Muscle of leg (tissue), 11 donors: ENCODE data around the gene CHRNE. TPM values are rescaled to one million over a fixed set of nuclear protein-coding genes. Genes with fewer than 3 reads are reported as not detected.

Experiments
- DNase-seq: peaks from one replicate; pipeline ENCODE4 v3.0.0; 2013
- H3K27ac ChIP-seq: one replicate; pipeline ENCODE4 v1.5.1; 2013; ENCODE audit warnings: mild to moderate bottlenecking, low read length, control low read depth
- H3K27me3 ChIP-seq: one replicate; pipeline ENCODE4 v1.6.1; 2013; ENCODE audit warnings: low read length; ENCODE audit not compliant: control insufficient read depth, insufficient read depth
- H3K36me3 ChIP-seq: one replicate; pipeline ENCODE4 v1.6.1; 2013; ENCODE audit warnings: low read length; ENCODE audit not compliant: control insufficient read depth, insufficient read depth
- H3K4me1 ChIP-seq: one replicate; pipeline ENCODE4 v1.6.1; 2013; ENCODE audit warnings: low read length; ENCODE audit not compliant: control insufficient read depth, insufficient read depth
- H3K4me3 ChIP-seq: one replicate; pipeline ENCODE4 v1.5.1; 2013; ENCODE audit warnings: low read length, control low read depth
- H3K9me3 ChIP-seq: replicated peaks from 2 replicates; pipeline ENCODE4 v1.6.1; 2013; ENCODE audit warnings: low read depth, low read length; ENCODE audit not compliant: control insufficient read depth
- WGBS: methylation state at CpG from one replicate; pipeline ENCODE4 v1.1.5; 2013; ENCODE audit warnings: missing lambda C conversion rate; ENCODE audit not compliant: insufficient coverage; 5-methylcytosine and 5-hydroxymethylcytosine counted together
- polyA plus RNA-seq, 8 donors: library from polyadenylated mRNA; unstranded; fragments of 120-200 nt; gene quantifications; one replicate each; pipeline versions ENCODE4 v1.2.1 to v1.2.3, GENCODE V29; 2013; ENCODE audit warnings: inconsistent platforms in 1 of 8, low replicate concordance in 1 of 8; ENCODE audit not compliant: insufficient read length in 8 of 8, insufficient read depth in 1 of 8
- total RNA-seq: library from RNA; stranded (reverse); fragments of 120-200 nt; gene quantifications from one replicate; pipeline ENCODE4 v1.2.4, GENCODE V29; 2013

Gene CHRNE
- total and polyA plus RNA-seq, 9 donors: 0.53 to 2.5 (median 1.4) TPM

DNA sequence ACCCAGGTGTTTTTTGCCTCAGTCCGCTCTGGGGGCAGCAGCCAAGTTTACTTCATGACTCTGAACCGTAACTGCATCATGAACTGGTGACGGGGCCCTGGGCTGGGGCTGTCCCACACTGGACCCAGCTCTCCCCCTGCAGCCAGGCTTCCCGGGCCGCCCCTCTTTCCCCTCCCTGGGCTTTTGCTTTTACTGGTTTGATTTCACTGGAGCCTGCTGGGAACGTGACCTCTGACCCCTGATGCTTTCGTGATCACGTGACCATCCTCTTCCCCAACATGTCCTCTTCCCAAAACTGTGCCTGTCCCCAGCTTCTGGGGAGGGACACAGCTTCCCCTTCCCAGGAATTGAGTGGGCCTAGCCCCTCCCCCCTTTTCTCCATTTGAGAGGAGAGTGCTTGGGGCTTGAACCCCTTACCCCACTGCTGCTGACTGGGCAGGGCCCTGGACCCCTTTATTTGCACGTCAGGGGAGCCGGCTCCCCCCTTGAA is 5.7 kb downstream of the CHRNE start:
- peaks cover 36% of the 10 kb centered on the region for H3K4me1 ChIP-seq
- no peaks in the 10 kb centered on the region for H3K9me3 ChIP-seq
- H3K27ac ChIP-seq: no peak overlapping the region
- peaks cover 38% of the 10 kb centered on the region for H3K27me3 ChIP-seq
- no peak overlapping the region for H3K4me3 ChIP-seq
- WGBS: 66% methylated on average over 7 of the region's 10 CpGs
- peak; percentile 22 for DNase-seq
- H3K36me3 ChIP-seq: peaks cover 52% of the 10 kb centered on the region

DNA sequence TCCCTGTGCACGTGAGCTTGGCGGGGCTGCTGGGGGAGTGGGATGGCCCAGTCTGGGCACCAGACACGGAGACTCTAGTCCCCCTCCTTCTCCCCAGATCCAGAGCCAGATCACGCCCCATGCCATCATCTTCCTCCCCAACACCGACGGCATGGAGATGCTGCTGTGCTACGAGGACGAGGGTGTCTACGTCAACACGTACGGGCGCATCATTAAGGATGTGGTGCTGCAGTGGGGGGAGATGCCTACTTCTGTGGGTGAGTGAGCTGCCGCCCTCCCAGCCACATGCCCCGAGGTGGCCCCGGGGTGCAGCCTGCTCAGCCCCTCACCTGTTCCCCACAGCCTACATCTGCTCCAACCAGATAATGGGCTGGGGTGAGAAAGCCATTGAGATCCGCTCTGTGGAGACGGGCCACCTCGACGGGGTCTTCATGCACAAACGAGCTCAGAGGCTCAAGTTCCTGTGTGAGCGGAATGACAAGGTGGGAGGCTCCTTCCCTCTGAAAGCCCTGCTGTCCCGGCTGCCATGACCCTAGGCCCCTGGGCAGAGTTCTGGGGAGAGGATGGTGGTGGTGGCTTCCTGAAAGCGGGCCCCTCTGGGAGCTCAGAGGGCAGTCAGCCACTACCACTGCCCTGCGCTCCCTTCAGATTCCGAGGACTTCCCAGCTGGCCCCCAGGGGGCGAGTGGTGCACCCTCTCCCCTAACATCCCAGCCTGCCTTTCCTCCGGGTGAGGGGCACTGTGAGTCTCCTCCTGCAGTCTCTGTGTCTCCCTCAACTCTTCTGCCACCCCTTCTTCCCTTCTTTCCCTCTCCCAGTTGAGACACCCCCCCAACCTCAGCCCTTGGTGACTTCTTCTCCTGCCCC is 6.3 kb downstream of the CHRNE start:
- H3K4me1 ChIP-seq: peaks cover 31% of the 10 kb centered on the region
- H3K27me3 ChIP-seq: peaks cover 34% of the 10 kb centered on the region
- no peaks in the 10 kb centered on the region for H3K9me3 ChIP-seq
- H3K4me3 ChIP-seq: no peak overlapping the region
- WGBS: 86% methylated on average over 14 of the region's 27 CpGs
- no peak for DNase-seq
- no peak overlapping the region for H3K27ac ChIP-seq
- peaks cover 54% of the 10 kb centered on the region for H3K36me3 ChIP-seq

DNA sequence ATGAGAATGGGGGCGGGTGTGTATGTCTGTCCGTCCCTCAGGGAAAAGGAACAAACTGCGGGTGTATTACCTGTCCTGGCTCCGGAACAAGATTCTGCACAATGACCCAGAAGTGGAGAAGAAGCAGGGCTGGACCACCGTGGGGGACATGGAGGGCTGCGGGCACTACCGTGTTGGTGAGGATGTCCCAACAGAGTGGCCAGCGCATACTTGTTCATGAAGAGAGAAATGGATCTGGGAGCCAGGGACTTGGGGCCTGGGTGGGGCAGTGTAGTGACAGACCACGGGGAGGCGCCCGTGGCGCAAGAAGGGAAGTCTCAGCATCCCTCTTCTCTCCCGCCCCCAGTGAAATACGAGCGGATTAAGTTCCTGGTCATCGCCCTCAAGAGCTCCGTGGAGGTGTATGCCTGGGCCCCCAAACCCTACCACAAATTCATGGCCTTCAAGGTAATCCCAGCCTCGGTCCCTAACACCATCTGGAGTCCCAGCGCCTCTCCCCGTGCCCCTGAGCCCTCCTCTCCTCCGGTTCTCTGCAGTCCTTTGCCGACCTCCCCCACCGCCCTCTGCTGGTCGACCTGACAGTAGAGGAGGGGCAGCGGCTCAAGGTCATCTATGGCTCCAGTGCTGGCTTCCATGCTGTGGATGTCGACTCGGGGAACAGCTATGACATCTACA is 7.1 kb downstream of the CHRNE start:
- peaks cover 27% of the 10 kb centered on the region for H3K27me3 ChIP-seq
- H3K36me3 ChIP-seq: peaks cover 62% of the 10 kb centered on the region
- no peak overlapping the region for H3K4me3 ChIP-seq
- DNase-seq: peak; percentile 20
- WGBS: 59% methylated on average over 22 of the region's 27 CpGs
- H3K9me3 ChIP-seq: no peaks in the 10 kb centered on the region
- H3K27ac ChIP-seq: no peak overlapping the region
- H3K4me1 ChIP-seq: peaks cover 23% of the 10 kb centered on the region

DNA sequence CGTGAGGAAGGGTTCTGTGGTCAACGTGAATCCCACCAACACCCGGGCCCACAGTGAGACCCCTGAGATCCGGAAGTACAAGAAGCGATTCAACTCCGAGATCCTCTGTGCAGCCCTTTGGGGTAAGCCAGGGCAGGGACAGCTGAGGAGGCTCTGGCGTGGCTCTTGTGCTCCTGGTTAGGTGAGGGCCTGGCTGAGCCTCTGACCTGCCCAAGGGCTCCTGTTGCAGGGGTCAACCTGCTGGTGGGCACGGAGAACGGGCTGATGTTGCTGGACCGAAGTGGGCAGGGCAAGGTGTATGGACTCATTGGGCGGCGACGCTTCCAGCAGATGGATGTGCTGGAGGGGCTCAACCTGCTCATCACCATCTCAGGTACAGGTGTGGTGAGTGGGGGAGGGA is 7.8 kb downstream of the CHRNE start:
- no peak overlapping the region for H3K4me3 ChIP-seq
- H3K9me3 ChIP-seq: no peaks in the 10 kb centered on the region
- no peak for DNase-seq
- H3K27me3 ChIP-seq: peaks cover 20% of the 10 kb centered on the region
- H3K27ac ChIP-seq: no peak overlapping the region
- peaks cover 69% of the 10 kb centered on the region for H3K36me3 ChIP-seq
- WGBS: 92% methylated on average over 9 of the region's 13 CpGs
- peaks cover 17% of the 10 kb centered on the region for H3K4me1 ChIP-seq

- Histone ChIP-seq H3K36me3 (peaks cover 74% of the 10 kb centered on the region), H3K27ac (no peak overlapping the region), H3K4me3 (no peak overlapping the region), H3K9me3 (no peaks in the 10 kb centered on the region), H3K4me1 (peaks cover 6% of the 10 kb centered on the region), H3K27me3 (peaks cover 8% of the 10 kb centered on the region)
- WGBS: 88% methylated on average over 28 of the region's 31 CpGs
- DNase-seq: no peak
Measured at GRCh38 chr17:4893721-4894560, 9.0 kb downstream of the CHRNE start.

DNA sequence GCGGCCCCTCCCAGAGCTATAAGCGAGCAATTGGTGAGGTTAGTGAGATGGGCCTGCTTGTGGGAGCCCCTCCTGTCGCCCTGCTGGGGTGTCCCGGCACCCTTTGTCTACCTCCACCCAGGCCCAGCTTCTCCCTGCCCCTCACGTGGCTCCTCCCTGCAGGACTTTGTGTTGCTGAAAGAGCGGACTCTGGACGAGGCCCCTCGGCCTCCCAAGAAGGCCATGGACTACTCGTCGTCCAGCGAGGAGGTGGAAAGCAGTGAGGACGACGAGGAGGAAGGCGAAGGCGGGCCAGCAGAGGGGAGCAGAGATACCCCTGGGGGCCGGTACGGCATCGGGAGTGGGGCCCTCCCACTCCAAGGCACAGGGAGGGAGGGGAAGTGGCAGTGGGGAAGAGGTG is 9.6 kb downstream of the CHRNE start:
- H3K36me3 ChIP-seq: peaks cover 77% of the 10 kb centered on the region
- H3K4me3 ChIP-seq: no peak overlapping the region
- no peaks in the 10 kb centered on the region for H3K9me3 ChIP-seq
- no peak overlapping the region for H3K27ac ChIP-seq
- DNase-seq: no peak
- H3K4me1 ChIP-seq: no peaks in the 10 kb centered on the region
- 64% methylated on average over 15 of the region's 18 CpGs for WGBS
- peaks cover 2% of the 10 kb centered on the region for H3K27me3 ChIP-seq

DNA sequence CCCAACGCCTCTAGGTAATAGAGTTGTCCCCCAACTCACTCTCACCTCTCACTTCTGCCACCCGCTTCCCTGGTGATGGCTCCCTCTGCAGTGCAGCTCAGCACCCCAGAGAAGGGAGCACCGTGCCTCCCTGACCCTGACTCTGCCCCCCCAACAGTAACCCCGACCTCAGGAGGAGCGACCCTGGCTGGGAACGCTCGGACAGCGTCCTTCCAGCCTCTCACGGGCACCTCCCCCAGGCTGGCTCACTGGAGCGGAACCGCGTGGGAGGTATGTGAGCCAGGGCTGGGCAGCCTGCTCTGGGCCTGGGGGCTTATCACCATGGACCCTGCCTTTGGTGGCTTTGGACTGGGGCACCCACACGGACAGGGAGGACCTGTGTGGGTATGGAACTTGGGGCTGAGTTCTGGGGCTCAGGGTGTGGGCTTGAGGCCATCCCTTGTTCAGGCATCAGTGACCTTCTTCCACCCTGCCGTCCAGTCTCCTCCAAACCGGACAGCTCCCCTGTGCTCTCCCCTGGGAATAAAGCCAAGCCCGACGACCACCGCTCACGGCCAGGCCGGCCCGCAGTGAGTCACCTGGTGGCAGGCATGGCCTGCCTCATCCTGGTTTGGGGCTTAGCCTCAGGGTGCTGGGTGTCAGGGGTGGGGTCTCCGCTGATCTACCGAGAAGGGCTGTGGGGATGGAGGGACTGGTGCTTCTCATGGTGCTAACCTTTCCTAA is 10.2 kb downstream of the CHRNE start:
- DNase-seq: no peak
- Histone ChIP-seq H3K36me3 (peaks cover 80% of the 10 kb centered on the region), H3K27ac (no peak overlapping the region), H3K9me3 (no peaks in the 10 kb centered on the region), H3K4me3 (no peak overlapping the region), H3K27me3 (no peaks in the 10 kb centered on the region), H3K4me1 (no peaks in the 10 kb centered on the region)
- 85% methylated on average over 11 of the region's 23 CpGs for WGBS

DNA sequence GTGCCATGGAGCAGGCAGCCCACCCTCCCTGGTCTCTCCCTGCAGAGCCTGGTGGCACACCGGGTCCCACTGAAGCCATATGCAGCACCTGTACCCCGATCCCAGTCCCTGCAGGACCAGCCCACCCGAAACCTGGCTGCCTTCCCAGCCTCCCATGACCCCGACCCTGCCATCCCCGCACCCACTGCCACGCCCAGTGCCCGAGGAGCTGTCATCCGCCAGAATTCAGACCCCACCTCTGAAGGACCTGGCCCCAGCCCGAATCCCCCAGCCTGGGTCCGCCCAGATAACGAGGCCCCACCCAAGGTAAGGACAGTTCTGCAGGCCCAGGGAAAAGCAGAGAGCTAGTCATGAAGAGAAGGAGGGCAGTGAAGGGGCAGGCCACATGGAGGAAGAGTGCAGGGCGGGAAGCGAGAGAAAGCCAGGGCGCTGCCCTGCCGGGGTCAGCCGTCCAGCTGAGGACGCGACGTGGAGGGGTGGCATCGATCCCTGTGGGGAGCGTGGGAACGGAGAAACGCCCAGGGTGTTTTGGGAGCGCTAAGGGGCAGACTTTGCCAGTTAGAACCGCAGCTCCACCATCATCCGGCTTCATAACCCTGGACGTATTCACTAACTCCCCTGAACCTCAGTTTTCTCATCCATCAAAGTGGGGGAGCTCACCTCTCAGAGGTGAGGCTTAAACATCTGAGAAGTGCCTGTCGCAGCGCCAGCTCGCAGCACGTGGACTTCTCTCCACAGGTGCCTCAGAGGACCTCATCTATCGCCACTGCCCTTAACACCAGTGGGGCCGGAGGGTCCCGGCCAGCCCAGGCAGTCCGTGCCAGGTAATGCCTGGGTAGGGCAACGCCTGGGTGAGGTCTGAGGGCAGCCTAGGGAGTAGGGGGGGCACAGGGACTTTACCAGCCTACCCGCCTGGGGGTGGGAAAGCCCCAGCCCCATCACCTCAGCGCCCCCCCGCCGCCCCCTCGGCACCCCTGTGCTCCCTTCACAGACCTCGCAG is 11.2 kb downstream of the CHRNE start:
- Histone ChIP-seq H3K36me3 (peaks cover 82% of the 10 kb centered on the region), H3K9me3 (no peaks in the 10 kb centered on the region), H3K4me3 (no peak overlapping the region), H3K27me3 (no peaks in the 10 kb centered on the region), H3K27ac (no peak overlapping the region), H3K4me1 (no peaks in the 10 kb centered on the region)
- no peak for DNase-seq
- 87% methylated on average over 23 of the region's 42 CpGs for WGBS

- H3K9me3 ChIP-seq: no peaks in the 10 kb centered on the region
- 83% methylated on average over 15 of the region's 18 CpGs for WGBS
- DNase-seq: no peak
- no peaks in the 10 kb centered on the region for H3K27me3 ChIP-seq
- no peak overlapping the region for H3K27ac ChIP-seq
- peaks cover 68% of the 10 kb centered on the region for H3K36me3 ChIP-seq
- no peaks in the 10 kb centered on the region for H3K4me1 ChIP-seq
- no peak overlapping the region for H3K4me3 ChIP-seq
Measured at GRCh38 chr17:4887581-4887980, 15.3 kb downstream of the CHRNE start.
